PFSK-1 (cell line): Measurements from ENCODE around the gene TMEM253.

ENCODE experiments used
- FOXP2 ChIP-seq: optimal IDR thresholded peaks from 2 replicates; pipeline ENCODE3; 2011; ENCODE audit warnings: borderline replicate concordance, control low read depth, inconsistent platforms; ENCODE audit not compliant: insufficient read depth; ENCODE audit errors: extremely low read length, extremely low read depth
- POLR2AphosphoS5 ChIP-seq: IDR thresholded peaks from 2 replicates; pipeline ENCODE4 v1.6.1; 2012; ENCODE audit warnings: low read depth, mild to moderate bottlenecking, control low read depth, low read length, moderate library complexity
- SIN3A ChIP-seq: IDR thresholded peaks from 2 replicates; pipeline ENCODE4 v1.6.1; 2012; ENCODE audit warnings: mild to moderate bottlenecking, low read length, moderate library complexity, borderline replicate concordance; ENCODE audit not compliant: insufficient read depth
- TAF1 ChIP-seq: IDR thresholded peaks from 2 replicates; pipeline ENCODE4 v1.6.1; 2012; ENCODE audit warnings: low read length, control low read depth, borderline replicate concordance; ENCODE audit not compliant: insufficient read depth
- TF ChIP-seq, protein P1 (sequence below), 2 experiments: IDR thresholded peaks; 2 replicates each; pipeline versions ENCODE4 v1.6.1 to v1.8.0; 2011 to 2012; ENCODE audit warnings: low read depth in 2 of 2, low read length in 2 of 2, control low read depth in 1 of 2, inconsistent platforms in 1 of 2, mild to moderate bottlenecking in 1 of 2, moderate library complexity in 1 of 2; ENCODE audit not compliant: insufficient read depth in 1 of 2

The TMEM253 gene

DNA sequence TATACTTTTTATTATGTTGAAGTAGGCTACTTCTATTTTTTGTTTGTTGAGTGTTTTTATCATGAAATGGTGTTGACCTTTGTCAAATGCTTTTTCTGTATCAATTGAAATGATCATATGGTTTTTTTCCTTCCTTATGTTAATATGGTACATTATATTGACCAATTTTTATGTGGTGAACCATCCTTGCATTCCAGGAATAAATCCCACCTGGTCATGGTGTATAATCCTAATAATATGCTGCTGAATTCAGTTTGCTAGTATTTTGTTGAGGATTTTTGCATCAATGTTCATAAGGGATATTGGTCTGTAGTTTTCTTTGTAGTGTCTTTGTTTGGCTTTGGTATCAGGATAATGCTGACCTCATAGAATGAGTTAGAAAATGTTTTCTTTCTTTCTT, 44.6 kb downstream of the TMEM253 start:
- TF ChIP-seq, protein P1, sequence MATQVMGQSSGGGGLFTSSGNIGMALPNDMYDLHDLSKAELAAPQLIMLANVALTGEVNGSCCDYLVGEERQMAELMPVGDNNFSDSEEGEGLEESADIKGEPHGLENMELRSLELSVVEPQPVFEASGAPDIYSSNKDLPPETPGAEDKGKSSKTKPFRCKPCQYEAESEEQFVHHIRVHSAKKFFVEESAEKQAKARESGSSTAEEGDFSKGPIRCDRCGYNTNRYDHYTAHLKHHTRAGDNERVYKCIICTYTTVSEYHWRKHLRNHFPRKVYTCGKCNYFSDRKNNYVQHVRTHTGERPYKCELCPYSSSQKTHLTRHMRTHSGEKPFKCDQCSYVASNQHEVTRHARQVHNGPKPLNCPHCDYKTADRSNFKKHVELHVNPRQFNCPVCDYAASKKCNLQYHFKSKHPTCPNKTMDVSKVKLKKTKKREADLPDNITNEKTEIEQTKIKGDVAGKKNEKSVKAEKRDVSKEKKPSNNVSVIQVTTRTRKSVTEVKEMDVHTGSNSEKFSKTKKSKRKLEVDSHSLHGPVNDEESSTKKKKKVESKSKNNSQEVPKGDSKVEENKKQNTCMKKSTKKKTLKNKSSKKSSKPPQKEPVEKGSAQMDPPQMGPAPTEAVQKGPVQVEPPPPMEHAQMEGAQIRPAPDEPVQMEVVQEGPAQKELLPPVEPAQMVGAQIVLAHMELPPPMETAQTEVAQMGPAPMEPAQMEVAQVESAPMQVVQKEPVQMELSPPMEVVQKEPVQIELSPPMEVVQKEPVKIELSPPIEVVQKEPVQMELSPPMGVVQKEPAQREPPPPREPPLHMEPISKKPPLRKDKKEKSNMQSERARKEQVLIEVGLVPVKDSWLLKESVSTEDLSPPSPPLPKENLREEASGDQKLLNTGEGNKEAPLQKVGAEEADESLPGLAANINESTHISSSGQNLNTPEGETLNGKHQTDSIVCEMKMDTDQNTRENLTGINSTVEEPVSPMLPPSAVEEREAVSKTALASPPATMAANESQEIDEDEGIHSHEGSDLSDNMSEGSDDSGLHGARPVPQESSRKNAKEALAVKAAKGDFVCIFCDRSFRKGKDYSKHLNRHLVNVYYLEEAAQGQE (IDR thresholded peaks at IDR 0.05; ENCODE audit: insufficient read depth in 1 of 2, low read depth in 2 of 2, low read length in 2 of 2), result no peak
- TF ChIP-seq TAF1 (no peak), FOXP2 (no peak), SIN3A (no peak), POLR2AphosphoS5 (no peak)

DNA sequence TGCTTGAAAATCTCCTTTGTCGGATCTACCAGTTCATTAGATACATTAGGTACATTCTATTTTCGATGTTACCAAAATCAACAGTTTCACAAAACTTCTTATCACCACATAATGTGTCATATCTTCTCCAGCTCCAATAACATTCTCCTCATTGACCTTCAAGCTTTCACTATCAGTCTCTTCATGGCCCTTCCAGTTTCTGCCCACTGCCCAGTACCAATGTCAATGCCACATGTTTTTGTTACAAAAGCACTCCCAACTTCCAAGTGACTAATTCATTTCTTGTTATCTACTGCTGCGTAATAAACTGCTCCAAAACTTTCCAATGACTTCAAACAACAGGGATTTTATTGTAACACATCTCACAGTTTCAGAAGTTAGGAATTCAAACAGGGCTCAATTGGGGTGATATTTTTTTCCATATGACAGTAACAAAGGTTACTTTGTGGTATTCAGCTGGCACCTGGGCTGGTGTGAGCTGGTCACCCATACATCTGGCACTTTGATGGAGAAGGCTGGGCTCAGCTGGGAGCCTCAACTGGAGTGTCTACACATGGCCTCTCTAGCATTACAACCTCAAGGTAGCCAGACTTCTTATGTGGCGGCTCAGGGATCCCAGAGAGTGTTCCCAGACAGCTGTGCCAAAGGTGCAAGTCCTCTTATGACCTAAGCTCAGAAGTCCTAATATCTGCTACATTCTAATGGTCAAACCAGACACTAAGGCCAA, 48.9 kb downstream of the TMEM253 start:
- TF ChIP-seq TAF1 (no peak), FOXP2 (no peak), SIN3A (no peak), POLR2AphosphoS5 (no peak)
- TF ChIP-seq, protein P1 (IDR thresholded peaks at IDR 0.05; ENCODE audit: insufficient read depth in 1 of 2, low read depth in 2 of 2, low read length in 2 of 2), result no peak
